Activated CD4-positive, alpha-beta T cell treated with anti-CD3 and anti-CD28 coated beads, Interleukin-2, amount 10 ng/mL, durations not matched to agents 7 days and 5 days (primary cell): Measurements from ENCODE around the gene ELP5. TPM values are rescaled to one million over a fixed set of nuclear protein-coding genes. Genes with fewer than 3 reads are reported as not detected.
A peak's percentile ranks its signal among the peaks of the same experiment; 100 is the strongest.

Experiments
- CTCF ChIA-PET: fragments of 350-600 bp; sonication (Branson Sonifier 250); formaldehyde crosslinking; loops from one replicate; lab custom pipeline; 2021; ENCODE audit warnings: antibody characterized with exemption; lab: Charles Lee
- POLR2A ChIA-PET: fragments of 350-600 bp; sonication (Branson Sonifier 250); formaldehyde crosslinking; loops from one replicate; lab custom pipeline; 2021; ENCODE audit warnings: antibody characterized with exemption; lab: Charles Lee
- DNase-seq: peaks from one replicate; pipeline ENCODE4 v3.0.0-alpha.2; 2020
- H3K27ac Mint-ChIP-seq: one replicate; pipeline ENCODE4 v1.8.0; 2021; ENCODE audit warnings: mild to moderate bottlenecking, moderate library complexity, mixed read lengths
- H3K27me3 Mint-ChIP-seq: one replicate; pipeline ENCODE4 v1.8.0; 2021; ENCODE audit warnings: mixed read lengths
- H3K36me3 Mint-ChIP-seq: one replicate; pipeline ENCODE4 v1.8.0; 2021; ENCODE audit warnings: low read depth, mixed read lengths
- H3K4me1 Mint-ChIP-seq: one replicate; pipeline ENCODE4 v1.8.0; 2021; ENCODE audit warnings: mixed read lengths
- H3K4me3 Mint-ChIP-seq: one replicate; pipeline ENCODE4 v1.8.0; 2021; ENCODE audit warnings: mild to moderate bottlenecking, moderate library complexity, mixed read lengths
- H3K9me3 Mint-ChIP-seq: one replicate; pipeline ENCODE4 v1.8.0; 2021; ENCODE audit warnings: mixed read lengths
- total RNA-seq, 2 experiments: library from RNA; stranded (reverse); gene quantifications; one replicate each; pipeline ENCODE4 v1.2.3, GENCODE V29; 2021

ELP5 gene
- total RNA-seq, 2 experiments from 2014 or later = 41.7 to 42.4 TPM

DNA sequence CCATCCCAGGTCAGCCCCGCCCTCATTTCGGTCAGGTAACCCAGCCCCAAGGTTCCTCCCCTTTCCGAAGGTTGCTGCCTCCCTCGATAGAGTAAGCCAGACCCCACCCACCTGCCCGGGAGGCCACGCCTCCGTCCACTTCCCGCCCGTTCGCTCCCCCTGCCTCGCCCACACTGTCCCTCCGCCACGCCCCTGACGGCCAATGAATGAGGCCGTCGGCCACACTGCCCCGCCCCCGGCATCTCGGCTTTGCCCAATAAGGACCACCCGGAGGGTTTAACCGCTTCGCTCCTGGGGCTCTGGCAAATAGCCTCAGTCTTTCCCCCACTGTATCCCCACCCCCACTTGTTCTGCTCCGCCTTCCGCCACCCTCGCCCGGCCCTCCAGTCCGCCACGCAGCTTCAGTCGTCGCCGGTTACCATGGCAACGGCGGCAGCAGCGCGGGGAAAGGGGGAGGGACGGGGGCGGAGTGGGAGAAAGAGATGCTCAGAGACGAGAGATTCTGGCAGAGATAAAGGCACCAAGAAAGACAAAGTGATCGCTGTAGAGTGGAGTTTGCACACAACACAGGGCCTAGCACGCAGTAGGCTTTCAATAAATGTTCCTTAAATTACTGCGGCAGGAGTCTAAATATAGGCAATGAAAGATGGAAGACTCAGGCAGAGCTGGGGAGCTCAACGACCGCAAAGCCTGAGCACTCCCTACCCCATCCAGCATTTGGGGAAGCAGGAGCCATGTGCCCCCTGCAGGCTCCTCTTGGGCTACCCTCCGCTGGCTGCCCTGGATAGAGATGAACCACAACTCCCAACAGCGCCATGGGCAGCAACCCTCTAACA lies 37.5 kb upstream of the ELP5 start:
- no peaks in the 10 kb centered on the region for H3K9me3 Mint-ChIP-seq

DNA sequence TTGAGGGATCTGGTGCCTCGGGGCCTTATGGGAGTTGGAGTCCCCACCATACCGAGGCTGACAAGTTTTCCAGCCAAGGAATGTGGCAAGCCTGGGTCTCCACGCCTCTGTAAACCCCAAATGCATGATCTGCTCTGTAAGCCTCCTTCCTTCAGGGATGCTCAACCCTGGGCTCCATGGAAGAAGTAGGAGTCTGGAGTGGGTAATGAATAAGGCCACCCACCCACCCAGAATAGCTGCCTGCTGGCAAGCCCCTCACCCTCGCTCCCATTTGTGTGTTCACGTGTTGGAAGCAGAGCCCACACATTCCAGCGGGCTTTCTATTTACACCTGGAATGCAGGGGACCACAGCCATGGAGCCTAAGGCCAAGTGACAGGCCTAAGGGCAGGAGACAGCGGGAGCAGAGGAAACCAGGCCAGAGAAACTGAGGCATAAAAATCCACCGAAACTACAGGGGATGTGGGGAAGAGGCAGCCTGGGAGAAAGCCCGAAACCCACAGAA lies 36.8 kb upstream of the ELP5 start:
- Mint-ChIP-seq H3K27me3 (peaks cover 10% of the 10 kb centered on the region), H3K9me3 (no peaks in the 10 kb centered on the region), H3K27ac (peak overlapping the region; percentile 89), H3K4me3 (peak overlapping the region; percentile 77), H3K4me1 (peaks cover 67% of the 10 kb centered on the region), H3K36me3 (no peaks in the 10 kb centered on the region)
- POLR2A ChIA-PET = no interaction called here
- DNase-seq = no peak
- CTCF ChIA-PET = interaction anchor here (0.9 to 2.0 kb wide), 6 partner anchors 9 to 169 kb away, joined by 3 to 7 read pairs (median 4); partner anchors contain the start of gene DVL2

More for the DNA sequence above, 37.5 kb upstream of the ELP5 start:
- no peaks in the 10 kb centered on the region for H3K36me3 Mint-ChIP-seq
- H3K4me1 Mint-ChIP-seq = peaks cover 68% of the 10 kb centered on the region
- CTCF ChIA-PET = interaction anchor here (0.7 to 2.0 kb wide), 11 partner anchors 10 to 194 kb away, joined by 3 to 7 read pairs (median 3); partner anchors contain the start of genes DVL2 and PHF23
- peak overlapping the region; percentile 77 for H3K4me3 Mint-ChIP-seq
- peaks cover 15% of the 10 kb centered on the region for H3K27me3 Mint-ChIP-seq
- H3K27ac Mint-ChIP-seq = peak overlapping the region; percentile 89
- peak; percentile 99 for DNase-seq
- POLR2A ChIA-PET = no interaction called here

DNA sequence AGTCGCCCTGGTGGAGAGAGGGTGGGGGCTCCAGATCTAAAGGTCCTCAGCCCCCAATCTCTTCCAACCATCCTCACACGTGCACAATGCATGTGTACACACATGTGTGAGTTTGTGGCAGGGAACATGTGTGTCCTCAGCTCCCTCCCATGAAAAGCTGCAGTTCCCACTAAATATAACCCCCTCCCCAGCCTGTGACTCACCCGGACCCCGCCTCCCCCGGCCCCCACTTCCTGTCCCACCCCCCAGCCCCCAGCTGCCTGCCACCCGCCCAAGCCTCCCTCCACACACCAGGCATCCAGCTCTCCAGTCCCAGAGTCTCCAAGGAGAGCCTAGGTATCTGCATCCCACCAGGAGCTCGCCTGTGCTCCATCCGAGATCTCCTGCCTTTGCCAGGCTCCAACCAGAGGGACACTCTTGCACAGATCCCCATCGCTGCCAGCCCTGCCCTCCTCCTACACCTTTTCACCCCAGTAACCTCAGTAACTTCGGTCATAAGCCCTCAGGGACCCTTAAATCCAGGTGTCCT lies 36.3 kb upstream of the ELP5 start:
- DNase-seq = no peak
- peaks cover under 1% of the 10 kb centered on the region for H3K36me3 Mint-ChIP-seq
- no peaks in the 10 kb centered on the region for H3K9me3 Mint-ChIP-seq
- peaks cover 71% of the 10 kb centered on the region for H3K4me1 Mint-ChIP-seq
- POLR2A ChIA-PET = no interaction called here
- H3K27ac Mint-ChIP-seq = peak overlapping the region; percentile 31
- peak overlapping the region; percentile 77 for H3K4me3 Mint-ChIP-seq
- H3K27me3 Mint-ChIP-seq = peaks cover 9% of the 10 kb centered on the region
- CTCF ChIA-PET = interaction anchor here (0.6 to 2.0 kb wide), 4 partner anchors 10 to 170 kb away, joined by 3 to 5 read pairs (median 4); no protein-coding TSS in a partner anchor

DNA sequence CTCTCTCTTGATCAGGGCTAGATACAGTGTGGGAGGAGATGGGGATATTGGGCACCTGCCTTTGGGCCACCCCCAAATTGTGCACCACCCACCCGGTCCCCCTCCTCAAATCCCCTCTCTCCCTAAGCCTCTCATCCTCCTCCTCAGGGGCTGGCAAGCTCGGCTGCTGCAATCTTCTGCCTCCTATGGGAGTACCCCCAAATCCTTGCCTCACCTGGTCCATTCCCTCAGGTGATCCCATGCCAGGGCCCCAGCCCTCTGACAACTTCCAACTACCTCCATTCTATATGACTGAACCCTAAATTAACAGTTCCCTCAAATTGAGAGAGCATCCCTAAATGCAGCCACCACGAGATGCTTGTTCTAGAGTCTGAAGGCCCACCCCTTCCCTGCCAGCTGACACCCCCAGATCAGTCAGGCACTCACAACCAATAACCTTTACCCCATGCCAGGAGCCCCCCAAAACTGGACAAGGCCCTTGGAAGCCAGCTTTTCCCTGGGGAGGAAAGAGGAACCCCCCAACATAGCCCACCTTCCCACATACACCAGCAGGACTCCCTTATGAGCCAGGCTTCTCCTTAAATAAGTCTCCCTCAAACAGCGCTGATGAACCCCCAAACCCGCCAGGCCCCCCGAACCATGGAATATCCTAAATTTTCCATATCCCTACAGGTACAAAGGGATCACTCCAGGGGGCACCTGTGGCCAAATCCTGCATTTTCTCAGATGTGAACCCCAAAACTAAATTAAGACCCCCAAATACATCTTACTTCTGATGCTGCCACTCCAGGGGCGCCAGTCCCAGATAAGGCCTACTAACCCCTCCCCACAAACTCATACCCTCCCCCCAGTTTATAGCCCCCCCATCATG lies 35.5 kb upstream of the ELP5 start:
- ChIA-PET CTCF (interaction anchor here (0.6 to 1.0 kb wide), 3 partner anchors 10 to 80 kb away, joined by 3 to 4 read pairs (median 3); no protein-coding TSS in a partner anchor), POLR2A (no interaction called here)
- H3K27me3 Mint-ChIP-seq = peaks cover 7% of the 10 kb centered on the region
- peaks cover 76% of the 10 kb centered on the region for H3K4me1 Mint-ChIP-seq
- DNase-seq = no peak
- peak overlapping the region; percentile 31 for H3K27ac Mint-ChIP-seq
- H3K9me3 Mint-ChIP-seq = no peaks in the 10 kb centered on the region
- H3K4me3 Mint-ChIP-seq = peak overlapping the region; percentile 34
- peaks cover 6% of the 10 kb centered on the region for H3K36me3 Mint-ChIP-seq

DNA sequence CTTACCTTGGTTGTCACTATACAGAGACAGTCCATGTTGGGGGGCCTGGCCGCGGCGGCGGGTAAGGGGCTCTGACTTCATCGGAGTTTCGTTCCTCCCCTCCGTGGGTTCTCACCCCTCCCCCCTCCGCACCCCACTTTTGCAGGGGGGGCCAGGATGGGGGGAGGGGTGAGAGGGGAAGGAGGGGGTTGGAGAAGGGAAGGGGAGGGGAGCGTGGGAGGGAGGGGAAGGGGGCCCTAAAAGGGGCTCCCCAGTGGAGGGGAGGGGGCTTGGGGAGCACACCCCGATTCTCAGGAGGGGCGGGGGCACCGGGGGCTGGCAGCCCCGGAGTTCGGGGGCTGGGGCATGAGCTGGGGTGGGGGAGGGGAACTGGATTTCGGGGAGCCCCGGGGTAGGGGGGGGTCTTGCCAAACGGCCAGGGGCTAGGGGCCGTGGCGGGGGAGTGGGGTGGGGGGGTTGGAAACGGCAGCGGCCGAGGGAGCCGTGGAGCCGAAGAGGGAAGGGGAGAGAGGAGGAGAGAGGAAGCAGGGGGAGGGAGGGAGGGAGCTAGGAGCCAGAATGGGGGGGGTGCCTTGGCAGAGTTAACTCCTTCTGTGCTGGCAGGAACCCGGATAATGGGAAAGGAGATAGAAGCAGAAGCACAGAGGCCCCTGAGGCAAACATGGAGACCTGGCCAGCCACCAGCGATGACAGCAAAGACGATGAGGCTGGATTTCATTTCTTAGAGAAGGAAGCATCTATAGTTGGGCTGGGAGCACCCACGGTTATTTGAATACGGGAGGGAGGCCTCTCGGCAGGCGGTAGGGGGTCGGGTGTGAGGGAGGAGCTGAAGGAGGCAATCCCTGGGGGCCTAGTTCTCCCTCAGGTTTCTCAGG lies 34.7 kb upstream of the ELP5 start:
- peaks cover 1% of the 10 kb centered on the region for H3K27me3 Mint-ChIP-seq
- no peaks in the 10 kb centered on the region for H3K9me3 Mint-ChIP-seq
- ChIA-PET POLR2A (no interaction called here), CTCF (interaction anchor here (1.6 kb wide), 1 partner anchor 8 kb away, joined by 3 read pairs; no protein-coding TSS in a partner anchor)
- H3K36me3 Mint-ChIP-seq = peaks cover 10% of the 10 kb centered on the region
- peak overlapping the region; percentile 58 for H3K4me3 Mint-ChIP-seq
- DNase-seq = no peak
- H3K27ac Mint-ChIP-seq = peak overlapping the region; percentile 82
- H3K4me1 Mint-ChIP-seq = peaks cover 72% of the 10 kb centered on the region

DNA sequence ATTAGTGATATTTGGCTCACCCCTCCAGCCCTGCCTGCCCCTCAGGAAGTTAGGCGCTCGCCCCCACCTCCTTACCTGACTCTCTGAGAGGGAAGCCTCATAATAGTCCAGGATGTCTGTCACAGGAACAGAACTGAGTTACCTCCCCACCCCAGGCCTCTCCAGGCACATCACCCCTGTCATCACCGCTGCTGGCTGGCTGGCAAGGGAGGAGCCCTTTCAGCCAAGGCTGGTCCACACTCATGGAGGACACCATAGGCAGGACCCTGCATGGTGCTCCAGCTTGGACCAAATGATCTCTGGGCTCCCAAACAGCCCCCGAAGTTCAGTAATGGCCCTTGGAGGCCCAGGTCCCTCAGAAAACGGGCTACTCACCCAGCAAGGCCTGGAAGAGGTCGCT lies 33.8 kb upstream of the ELP5 start:
- CTCF ChIA-PET = interaction anchor here (1.6 to 5.0 kb wide), 3 partner anchors 9 to 166 kb away, joined by 3 to 48 read pairs (median 4); no protein-coding TSS in a partner anchor

DNA sequence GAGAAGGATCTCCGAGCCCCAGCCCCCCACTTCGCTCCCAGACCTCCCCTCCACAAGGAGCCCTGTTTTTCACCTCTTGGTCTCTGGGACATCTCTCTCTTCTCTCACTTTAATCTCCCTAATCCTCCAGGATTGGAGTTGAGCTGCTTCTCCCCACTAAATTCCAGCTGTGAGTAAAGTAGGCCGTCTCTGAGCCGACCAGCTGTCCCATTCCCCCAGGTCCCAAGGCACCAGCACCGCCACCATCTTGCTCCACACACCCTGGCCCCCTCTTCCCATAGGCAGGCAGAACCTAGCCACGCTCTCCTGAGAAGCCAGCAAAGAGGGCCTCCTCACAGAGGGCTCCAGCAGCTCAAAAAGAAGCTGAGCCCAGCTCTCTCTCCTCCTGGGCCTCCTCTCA lies 33.3 kb upstream of the ELP5 start:
- H3K4me3 Mint-ChIP-seq = peak overlapping the region; percentile 91
- ChIA-PET POLR2A (interaction anchor here (0.9 kb wide), 1 partner anchor 20 kb away, joined by 3 read pairs; no protein-coding TSS in a partner anchor), CTCF (interaction anchor here (0.8 to 5.0 kb wide), 7 partner anchors 9 to 167 kb away, joined by 3 to 48 read pairs (median 4); partner anchors contain the start of genes DVL2 and GABARAP)
- no peak for DNase-seq
- H3K36me3 Mint-ChIP-seq = peaks cover 15% of the 10 kb centered on the region
- H3K4me1 Mint-ChIP-seq = peaks cover 66% of the 10 kb centered on the region
- H3K9me3 Mint-ChIP-seq = no peaks in the 10 kb centered on the region
- H3K27ac Mint-ChIP-seq = peak overlapping the region; percentile 68
- no peaks in the 10 kb centered on the region for H3K27me3 Mint-ChIP-seq

More for the DNA sequence above, 33.8 kb upstream of the ELP5 start:
- no peak for DNase-seq
- peaks cover 71% of the 10 kb centered on the region for H3K4me1 Mint-ChIP-seq
- no peaks in the 10 kb centered on the region for H3K9me3 Mint-ChIP-seq
- peak overlapping the region; percentile 58 for H3K4me3 Mint-ChIP-seq
- POLR2A ChIA-PET = no interaction called here
- no peaks in the 10 kb centered on the region for H3K27me3 Mint-ChIP-seq
- H3K36me3 Mint-ChIP-seq = peaks cover 10% of the 10 kb centered on the region
- H3K27ac Mint-ChIP-seq = peak overlapping the region; percentile 72

DNA sequence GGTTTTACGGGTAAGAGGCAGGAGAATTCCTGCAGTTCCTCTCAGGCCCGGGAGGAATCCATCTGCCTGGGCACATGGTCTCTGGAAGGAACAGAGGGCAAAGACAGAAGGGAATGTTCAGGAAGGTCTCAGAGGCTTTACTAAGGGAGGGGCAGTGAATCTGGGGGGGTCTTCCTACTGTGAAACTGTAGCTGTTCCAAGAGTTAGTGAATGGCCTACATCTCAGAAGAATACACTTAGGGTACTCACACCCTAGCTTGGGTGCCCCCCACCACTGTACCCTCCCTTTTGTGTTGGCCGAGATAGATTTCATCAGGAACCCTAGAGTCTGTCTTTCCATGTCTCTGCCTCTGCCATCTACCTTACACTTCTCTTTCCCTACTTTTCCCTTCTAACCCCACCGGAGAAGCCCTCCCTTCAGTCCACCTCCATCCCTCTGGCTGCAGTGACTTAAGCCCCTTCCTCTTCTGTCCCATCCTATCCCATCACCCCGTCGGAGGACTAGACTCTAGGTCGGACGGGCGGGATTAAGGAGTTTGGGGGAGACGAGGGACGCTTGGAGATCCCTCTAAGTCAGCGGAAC lies 32.7 kb upstream of the ELP5 start:
- no peak for DNase-seq
- Mint-ChIP-seq H3K4me1 (peaks cover 62% of the 10 kb centered on the region), H3K36me3 (peaks cover 19% of the 10 kb centered on the region)

DNA sequence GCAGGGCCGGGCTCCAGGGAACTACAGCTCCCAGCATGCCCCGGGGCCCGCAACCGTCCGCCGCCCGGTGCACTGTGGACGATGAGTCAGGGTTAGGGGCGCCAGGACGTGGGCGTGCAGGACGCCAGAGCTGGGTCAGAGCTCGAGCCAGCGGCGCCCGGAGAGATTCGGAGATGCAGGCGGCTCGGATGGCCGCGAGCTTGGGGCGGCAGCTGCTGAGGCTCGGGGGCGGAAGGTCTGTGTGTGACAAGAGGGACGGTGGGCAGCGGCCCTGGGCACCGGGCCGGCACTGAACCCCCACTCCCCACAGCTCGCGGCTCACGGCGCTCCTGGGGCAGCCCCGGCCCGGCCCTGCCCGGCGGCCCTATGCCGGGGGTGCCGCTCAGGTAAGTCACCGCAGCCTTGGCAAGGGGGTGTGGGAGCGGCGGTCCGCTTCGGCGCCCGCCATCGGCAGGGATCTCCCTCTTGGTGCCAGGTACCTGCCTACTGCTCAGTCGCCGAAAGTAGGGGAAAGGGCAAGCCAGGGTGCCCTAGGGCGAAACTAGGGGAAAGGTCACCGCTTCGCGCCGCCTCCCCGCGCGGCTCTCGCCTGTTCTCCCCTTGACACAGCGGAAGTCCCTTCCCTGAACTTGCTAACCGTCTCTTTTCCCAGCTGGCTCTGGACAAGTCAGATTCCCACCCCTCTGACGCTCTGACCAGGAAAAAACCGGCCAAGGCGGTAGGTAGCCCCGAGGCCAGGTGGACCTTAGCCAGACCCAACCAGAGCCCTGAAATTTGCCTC lies 32.0 kb upstream of the ELP5 start, which contains the start of the genes ACADVL and DLG4:
TSS of gene ACADVL (plus strand) at position 127 of the 781 bp plus-strand sequence. CDS start at position 174, 47 bp downstream.
TSS of gene DLG4 (minus strand) at position 25 of the 781 bp plus-strand sequence.
- H3K9me3 Mint-ChIP-seq = no peaks in the 10 kb centered on the region
- DNase-seq = peak; percentile 74
- peak within 1 kb of the TSS; percentile 89 for H3K27ac Mint-ChIP-seq
- no peaks in the 10 kb centered on the region for H3K27me3 Mint-ChIP-seq
- H3K4me3 Mint-ChIP-seq = peak within 1 kb of the TSS; percentile 91
- ChIA-PET POLR2A (interaction anchor here (0.9 to 1.9 kb wide), 2 partner anchors 18 to 174 kb away, joined by 3 to 5 read pairs; no protein-coding TSS in a partner anchor), CTCF (interaction anchor here (0.6 to 5.0 kb wide), 16 partner anchors 9 to 174 kb away, joined by 3 to 48 read pairs (median 3); partner anchors contain the start of genes DVL2, GABARAP and PHF23)
- peaks cover 56% of the 10 kb centered on the region for H3K4me1 Mint-ChIP-seq
- peaks cover 19% of the 10 kb centered on the region for H3K36me3 Mint-ChIP-seq

More for the DNA sequence above, 32.7 kb upstream of the ELP5 start:
- POLR2A ChIA-PET = interaction anchor here (0.9 to 1.9 kb wide), 2 partner anchors 19 to 173 kb away, joined by 3 to 5 read pairs; no protein-coding TSS in a partner anchor
- no peaks in the 10 kb centered on the region for H3K9me3 Mint-ChIP-seq
- H3K27me3 Mint-ChIP-seq = no peaks in the 10 kb centered on the region
- CTCF ChIA-PET = interaction anchor here (0.6 to 5.0 kb wide), 10 partner anchors 10 to 167 kb away, joined by 3 to 48 read pairs (median 4); partner anchors contain the start of genes DVL2, GABARAP and PHF23
- H3K27ac Mint-ChIP-seq = peak overlapping the region; percentile 89
- H3K4me3 Mint-ChIP-seq = peak overlapping the region; percentile 91
